Endothelial cell of umbilical vein (primary cell): Measurements from ENCODE around the gene TKFC. TPM values are rescaled to one million over a fixed set of nuclear protein-coding genes. Genes with fewer than 3 reads are reported as not detected.
A peak's percentile ranks its signal among the peaks of the same experiment; 100 is the strongest.

Experiments used
- BruUV-seq: library from RNA; stranded (reverse); fragments of 400-500 nt; replicated peaks from 2 replicates; lab custom pipeline; 2021; lab: Mats Ljungman, UMichigan
- CTCF ChIA-PET: fragments of 300-600, 350-600 bp; sonication (Branson Sonifier 250); formaldehyde crosslinking; loops from one replicate; lab custom pipeline; 2021; ENCODE audit warnings: antibody characterized with exemption, inconsistent platforms; lab: Charles Lee
- POLR2A ChIA-PET: fragments of 300-600, 350-600 bp; sonication (Branson Sonifier 250); formaldehyde crosslinking; loops from one replicate; lab custom pipeline; 2021; ENCODE audit warnings: antibody characterized with exemption, inconsistent platforms; lab: Charles Lee
- DNase-seq: peaks from one replicate; pipeline ENCODE4 v3.0.0-alpha.2; 2011; ENCODE audit warnings: low read depth, low spot score
- FAIRE-seq: peaks from 2 replicates; lab custom pipeline; 2011; peaks lifted over from hg19 to GRCh38; lab: Jason Lieb, UNC
- H2AFZ ChIP-seq: 2 replicates; pipeline ENCODE4 v1.6.0; 2012; ENCODE audit warnings: low read depth, low read length, control low read depth, inconsistent platforms
- H3K27ac ChIP-seq: 2 replicates; pipeline ENCODE4 v1.5.1; 2011; ENCODE audit warnings: low read depth, mild to moderate bottlenecking, control low read depth, low read length, moderate library complexity; ENCODE audit not compliant: insufficient read depth
- H3K27me3 ChIP-seq, 2 experiments: 2 replicates each; pipeline versions ENCODE4 v1.6.0 to v1.6.1; 2011; ENCODE audit warnings: low read length in 2 of 2, mixed read lengths in 1 of 2; ENCODE audit not compliant: control insufficient read depth in 2 of 2, insufficient read depth in 2 of 2
- H3K36me3 ChIP-seq, 2 experiments: 2 replicates in 1 of 2; 3 replicates in 1 of 2; pipeline ENCODE4 v1.5.1; 2011; ENCODE audit warnings: low read length in 2 of 2, mild to moderate bottlenecking in 1 of 2, moderate library complexity in 1 of 2; ENCODE audit not compliant: control insufficient read depth in 2 of 2, insufficient read depth in 2 of 2; ENCODE audit errors: extremely low read depth in 1 of 2
- H3K4me1 ChIP-seq: 3 replicates; pipeline ENCODE4 v1.5.1; 2011; ENCODE audit warnings: mild to moderate bottlenecking, low read length; ENCODE audit not compliant: control insufficient read depth, insufficient read depth; ENCODE audit errors: extremely low read depth
- H3K4me2 ChIP-seq: 2 replicates; pipeline ENCODE4 v1.6.1; 2011; ENCODE audit warnings: low read length, control low read depth, mixed read lengths; ENCODE audit not compliant: insufficient read depth
- H3K4me3 ChIP-seq, 3 experiments: fragments of 200-600 bp in 1 of 3; sonication (generic), shearing (Covaris generic) in 1 of 3; replicated peaks in 1 of 3; 2 replicates each; pipeline ENCODE4 v1.5.1; 2011 to 2016; ENCODE audit warnings: control low read depth in 3 of 3, low read length in 3 of 3, mild to moderate bottlenecking in 2 of 3, inconsistent platforms in 1 of 3, low read depth in 1 of 3, moderate library complexity in 1 of 3; ENCODE audit not compliant: insufficient read depth in 1 of 3
- H3K79me2 ChIP-seq: 2 replicates; pipeline ENCODE4 v1.6.0; 2012; ENCODE audit warnings: low read length, inconsistent platforms; ENCODE audit not compliant: control insufficient read depth, insufficient read depth
- H3K9ac ChIP-seq: replicated peaks from 2 replicates; pipeline ENCODE3; 2011; ENCODE audit warnings: low read length, control low read depth; ENCODE audit not compliant: insufficient read depth; ENCODE audit errors: extremely low read depth
- H3K9me1 ChIP-seq: replicated peaks from 3 replicates; pipeline ENCODE4 v1.6.0; 2011; ENCODE audit warnings: mild to moderate bottlenecking, low read length; ENCODE audit not compliant: control insufficient read depth, insufficient read depth; ENCODE audit errors: extremely low read depth
- H3K9me3 ChIP-seq: replicated peaks from 2 replicates; pipeline ENCODE4 v1.5.1; 2012; ENCODE audit warnings: low read length, inconsistent platforms; ENCODE audit not compliant: control insufficient read depth, insufficient read depth
- H4K20me1 ChIP-seq: replicated peaks from 2 replicates; pipeline ENCODE3; 2011; ENCODE audit warnings: mild to moderate bottlenecking, low read length; ENCODE audit not compliant: control insufficient read depth, insufficient read depth; ENCODE audit errors: extremely low read depth
- EZH2 ChIP-seq: IDR thresholded peaks from 2 replicates; pipeline ENCODE4 v1.6.1; 2012; ENCODE audit warnings: borderline replicate concordance, low read depth, mild to moderate bottlenecking, moderate library complexity, low read length, inconsistent platforms; ENCODE audit not compliant: severe bottlenecking
- FOS ChIP-seq: IDR thresholded peaks from 2 replicates; pipeline ENCODE4 v1.6.1; 2011; ENCODE audit warnings: mild to moderate bottlenecking, low read length, moderate library complexity, borderline replicate concordance; ENCODE audit not compliant: insufficient read depth
- JUN ChIP-seq: IDR thresholded peaks from 2 replicates; pipeline ENCODE4 v1.6.1; 2011; ENCODE audit warnings: borderline replicate concordance, low read depth; ENCODE audit not compliant: insufficient read length, insufficient read depth
- MAX ChIP-seq: IDR thresholded peaks from 2 replicates; pipeline ENCODE4 v1.6.1; 2011; ENCODE audit not compliant: insufficient read depth, insufficient read length
- MYC ChIP-seq: IDR thresholded peaks from one replicate; pipeline ENCODE4 v1.6.1; 2011; ENCODE audit warnings: mild to moderate bottlenecking, low read depth, low read length
- POLR2AphosphoS5 ChIP-seq: IDR thresholded peaks from 2 replicates; pipeline ENCODE4 v1.6.1; 2012; ENCODE audit warnings: low read depth, mild to moderate bottlenecking, control low read depth, low read length, moderate library complexity; ENCODE audit not compliant: insufficient read depth
- dilution Hi-C: fragments of 300-500 bp; cut with MboI; formaldehyde crosslinking; loops from one replicate; pipeline ENCODE4 v1.15.0; 2019; ENCODE audit warnings: low sequenced_read_pairs; ENCODE audit not compliant: extremely low pct_ligation_motif_present
- intact Hi-C: fragments of 100-400 bp; cut with micrococcal nuclease; formaldehyde crosslinking; loops from one replicate; pipeline ENCODE4 v1.10.0; 2022
- polyA plus RNA-seq, 4 experiments: library from polyadenylated mRNA; depleted of rRNA in 3 of 4; stranded (reverse) in 3 of 4; unstranded in 1 of 4; fragments of >200 nt; gene quantifications; 2 replicates each; pipeline versions ENCODE4 v1.2.1 to v1.2.3, GENCODE V29; 2011 to 2012; ENCODE audit warnings: missing spikeins in 1 of 4
- total RNA-seq: library from RNA; stranded (reverse); gene quantifications from 2 replicates; pipeline ENCODE4 v1.2.3, GENCODE V29; 2021

The TKFC gene
- total and polyA plus RNA-seq, 2 donors (not counting 3 experiments of a cell fraction or from before 2014, with no cell fraction given) = 30.8 to 31.7 TPM

DNA sequence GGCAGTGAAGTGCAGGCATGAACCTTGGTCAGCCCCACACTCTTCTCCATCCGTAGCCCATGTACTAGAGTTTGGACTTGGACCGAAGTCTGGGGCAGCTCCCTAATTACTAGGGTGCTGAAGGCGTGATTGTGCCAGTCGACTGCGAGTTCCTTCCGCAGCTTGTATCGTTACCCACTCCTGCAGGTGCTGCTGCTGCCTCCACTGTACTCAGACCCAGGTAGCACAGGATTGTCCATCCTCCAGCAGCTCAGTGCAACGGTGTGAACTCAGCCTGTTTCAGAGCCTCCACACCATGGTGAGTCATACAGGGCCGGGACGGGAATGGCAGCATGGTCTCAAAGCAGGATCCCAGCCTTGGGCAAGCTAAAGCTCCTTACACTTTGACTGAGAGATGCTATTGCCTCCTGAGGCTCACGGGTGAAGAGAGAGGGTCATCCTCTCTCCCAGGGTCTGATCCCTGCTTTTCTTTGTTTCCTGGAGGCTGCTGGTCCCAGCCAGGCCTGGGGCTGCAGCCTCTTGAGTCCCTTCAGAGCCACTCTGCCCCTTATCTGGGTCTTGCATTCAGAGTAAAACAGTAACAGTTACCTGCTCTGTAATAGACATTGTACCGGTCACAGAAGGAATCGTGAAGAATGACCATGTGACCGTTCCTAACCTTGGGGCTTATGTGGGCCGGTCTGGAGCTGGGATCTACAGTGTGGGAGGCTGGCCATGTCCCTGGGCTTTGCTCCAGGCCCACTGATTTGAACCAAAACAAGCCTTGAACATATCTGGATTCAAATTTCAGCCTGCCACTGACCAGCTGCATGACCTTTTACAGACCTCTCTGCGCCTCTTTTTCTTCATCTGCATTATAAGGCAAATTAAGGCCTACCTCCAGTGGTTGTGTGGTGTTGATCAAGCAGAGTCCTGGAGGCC is 1.7 kb downstream of the TKFC start:
- BruUV-seq = no TSS peak
- Histone ChIP-seq H3K4me2 (no peak overlapping the region), H3K27ac (no peak overlapping the region), H3K4me1 (peaks cover 10% of the 10 kb centered on the region), H4K20me1 (no peaks in the 10 kb centered on the region), H3K9me1 (no peaks in the 10 kb centered on the region), H2AFZ (peak overlapping the region; percentile 26), H3K9ac (no peak overlapping the region), H3K36me3 (peaks cover 0 to 3% of the 10 kb centered on the region in 2 experiments), H3K79me2 (peaks cover 32% of the 10 kb centered on the region), H3K9me3 (no peaks in the 10 kb centered on the region), H3K4me3 (no peak overlapping the region), H3K27me3 (no peaks in the 10 kb centered on the region)
- DNase-seq (no peak), FAIRE-seq (no peak)
- intact Hi-C loops = loop anchor here (10.0 kb wide), 1 partner anchor 80 kb away; no protein-coding TSS in a partner anchor
- CTCF ChIA-PET = interaction anchor here (1.0 to 8.0 kb wide), 7 partner anchors 14 to 100 kb away, joined by 3 to 345 read pairs (median 8); partner anchors contain the start of gene TMEM216
- no peak for TF ChIP-seq MYC
- no peak for TF ChIP-seq FOS
- TF ChIP-seq MAX = no peak
- TF ChIP-seq POLR2AphosphoS5 = no peak
- no peak for TF ChIP-seq JUN
- TF ChIP-seq EZH2 = no peak
- POLR2A ChIA-PET = interaction anchor here (2.6 kb wide), 1 partner anchor 27 kb away, joined by 8 read pairs; the partner anchor contains the start of genes CYB561A3 and TMEM138
- dilution Hi-C loops = no loop called here
